Suprapubic skin (tissue), 4 donors: ENCODE measurements around the gene PARD3B. TPM values are rescaled to one million over a fixed set of nuclear protein-coding genes. Genes with fewer than 3 reads are reported as not detected.

Source experiments
- DNase-seq, 2 donors: peaks; one replicate each; pipeline ENCODE4 v3.0.0-alpha.2; 2019; ENCODE audit warnings: low spot score in 2 of 2
- H3K27ac ChIP-seq: fragments of 200-600 bp; sonication (generic); one replicate; pipeline ENCODE4 v1.5.1; 2019
- H3K27me3 ChIP-seq: fragments of 200-600 bp; sonication (generic); one replicate; pipeline ENCODE4 v1.5.1; 2019
- H3K36me3 ChIP-seq: fragments of 200-600 bp; sonication (generic); one replicate; pipeline ENCODE4 v1.5.1; 2019
- H3K4me1 ChIP-seq: fragments of 200-600 bp; sonication (generic); one replicate; pipeline ENCODE4 v1.5.1; 2019
- H3K4me3 ChIP-seq: fragments of 200-600 bp; sonication (generic); one replicate; pipeline ENCODE4 v1.5.1; 2019; ENCODE audit warnings: mild to moderate bottlenecking
- H3K9me3 ChIP-seq: fragments of 200-600 bp; sonication (generic); one replicate; pipeline ENCODE4 v1.5.1; 2019
- EP300 ChIP-seq: sonication (generic); formaldehyde crosslinking; IDR thresholded peaks from one replicate; pipeline ENCODE4 v1.6.1; 2017; ENCODE audit warnings: antibody characterized with exemption
- POLR2A ChIP-seq, 2 donors: fragments of 450-650 bp; IDR thresholded peaks; one replicate each; pipeline ENCODE4 v1.6.1; 2017; ENCODE audit warnings: antibody characterized with exemption in 2 of 2, mild to moderate bottlenecking in 2 of 2, moderate library complexity in 2 of 2
- POLR2AphosphoS5 ChIP-seq, 3 donors: sonication (generic); formaldehyde crosslinking; IDR thresholded peaks; one replicate each; pipeline ENCODE4 v1.6.1; 2017; ENCODE audit warnings: antibody characterized with exemption in 3 of 3
- WGBS: methylation state at CpG from one replicate; pipeline ENCODE4 v1.1.5; 2018; 5-methylcytosine and 5-hydroxymethylcytosine counted together
- total RNA-seq, 4 donors: library from RNA; depleted of rRNA; stranded (reverse); fragments of >200 nt; gene quantifications; one replicate each; pipeline ENCODE4 v1.1.0, GENCODE V29; 2016
- TF ChIP-seq, protein P1 (sequence below), 2 donors: fragments of 200-600 bp in 1 of 2; fragments of 450-650 bp in 1 of 2; sonication (generic) in 1 of 2; IDR thresholded peaks; one replicate each; pipeline ENCODE4 v1.5.1; 2016 to 2019; ENCODE audit warnings: antibody characterized with exemption in 2 of 2, mild to moderate bottlenecking in 1 of 2, moderate library complexity in 1 of 2

PARD3B gene
- total RNA-seq, 4 donors from 2014 or later, result 12.5 to 18.9 (median 15.5) TPM

- 76% methylated on average over 7 of the region's 7 CpGs for WGBS
- peaks cover 5% of the 10 kb centered on the region for H3K4me1 ChIP-seq
Measured at GRCh38 chr2:204628926-204629712, 83.8 kb downstream of the PARD3B start.

GRCh38 chr2:204632410-204632809 lies 87.1 kb downstream of the PARD3B start:
- Histone ChIP-seq H3K4me3 (no peak overlapping the region), H3K27me3 (no peaks in the 10 kb centered on the region), H3K4me1 (peaks cover 5% of the 10 kb centered on the region), H3K9me3 (no peaks in the 10 kb centered on the region), H3K27ac (no peak overlapping the region), H3K36me3 (no peaks in the 10 kb centered on the region)
- WGBS, result 97% methylated on average over 3 of the region's 3 CpGs
- DNase-seq, result no peak
- TF ChIP-seq EP300 (no peak), POLR2AphosphoS5 (IDR thresholded peaks at IDR 0.05) (no peak), POLR2A (IDR thresholded peaks at IDR 0.05) (no peak)
- TF ChIP-seq, protein P1, sequence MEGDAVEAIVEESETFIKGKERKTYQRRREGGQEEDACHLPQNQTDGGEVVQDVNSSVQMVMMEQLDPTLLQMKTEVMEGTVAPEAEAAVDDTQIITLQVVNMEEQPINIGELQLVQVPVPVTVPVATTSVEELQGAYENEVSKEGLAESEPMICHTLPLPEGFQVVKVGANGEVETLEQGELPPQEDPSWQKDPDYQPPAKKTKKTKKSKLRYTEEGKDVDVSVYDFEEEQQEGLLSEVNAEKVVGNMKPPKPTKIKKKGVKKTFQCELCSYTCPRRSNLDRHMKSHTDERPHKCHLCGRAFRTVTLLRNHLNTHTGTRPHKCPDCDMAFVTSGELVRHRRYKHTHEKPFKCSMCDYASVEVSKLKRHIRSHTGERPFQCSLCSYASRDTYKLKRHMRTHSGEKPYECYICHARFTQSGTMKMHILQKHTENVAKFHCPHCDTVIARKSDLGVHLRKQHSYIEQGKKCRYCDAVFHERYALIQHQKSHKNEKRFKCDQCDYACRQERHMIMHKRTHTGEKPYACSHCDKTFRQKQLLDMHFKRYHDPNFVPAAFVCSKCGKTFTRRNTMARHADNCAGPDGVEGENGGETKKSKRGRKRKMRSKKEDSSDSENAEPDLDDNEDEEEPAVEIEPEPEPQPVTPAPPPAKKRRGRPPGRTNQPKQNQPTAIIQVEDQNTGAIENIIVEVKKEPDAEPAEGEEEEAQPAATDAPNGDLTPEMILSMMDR (IDR thresholded peaks at IDR 0.05), result no peak

More at GRCh38 chr2:204628926-204629712, 83.8 kb downstream of the PARD3B start:
- no peaks in the 10 kb centered on the region for H3K36me3 ChIP-seq
- H3K27me3 ChIP-seq, result no peaks in the 10 kb centered on the region
- no peak for TF ChIP-seq EP300
- no peaks in the 10 kb centered on the region for H3K9me3 ChIP-seq
- H3K27ac ChIP-seq, result no peak overlapping the region
- no peak overlapping the region for H3K4me3 ChIP-seq
- DNase-seq, result no peak

DNA sequence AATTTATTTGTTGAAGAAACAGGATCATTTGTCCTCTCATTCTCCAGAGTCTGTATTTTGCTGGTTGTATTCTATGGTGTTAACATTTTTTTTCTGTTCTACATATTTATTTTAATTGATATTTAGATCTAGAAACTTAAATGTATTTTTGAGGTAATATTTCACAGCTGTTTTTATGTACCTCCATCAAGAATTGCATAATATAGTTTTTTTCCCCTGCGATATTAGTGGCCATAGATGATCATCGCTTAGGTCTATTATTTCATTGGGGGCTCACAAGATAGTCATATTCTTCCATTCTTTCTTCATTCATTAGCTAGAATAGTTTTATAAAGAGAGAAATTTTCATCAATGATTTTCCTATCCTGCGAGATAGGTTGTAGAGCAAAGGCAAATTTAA lies 89.3 kb downstream of the PARD3B start:
- Histone ChIP-seq H3K4me3 (no peak overlapping the region), H3K27ac (no peak overlapping the region), H3K27me3 (no peaks in the 10 kb centered on the region), H3K9me3 (no peaks in the 10 kb centered on the region), H3K36me3 (no peaks in the 10 kb centered on the region), H3K4me1 (no peaks in the 10 kb centered on the region)
- WGBS, result 95% methylated on average over 3 of the region's 3 CpGs
- DNase-seq, result no peak
- TF ChIP-seq, protein P1 (IDR thresholded peaks at IDR 0.05), result no peak
- TF ChIP-seq POLR2A (IDR thresholded peaks at IDR 0.05) (no peak), EP300 (no peak), POLR2AphosphoS5 (IDR thresholded peaks at IDR 0.05) (no peak)

- DNase-seq, result no peak
- Histone ChIP-seq H3K27me3 (no peaks in the 10 kb centered on the region), H3K36me3 (no peaks in the 10 kb centered on the region), H3K4me1 (no peaks in the 10 kb centered on the region), H3K9me3 (no peaks in the 10 kb centered on the region), H3K27ac (no peak overlapping the region), H3K4me3 (no peak overlapping the region)
- 60% methylated on average over 3 of the region's 3 CpGs for WGBS
- TF ChIP-seq POLR2AphosphoS5 (IDR thresholded peaks at IDR 0.05) (no peak), POLR2A (IDR thresholded peaks at IDR 0.05) (no peak), EP300 (no peak)
- TF ChIP-seq, protein P1 (IDR thresholded peaks at IDR 0.05), result no peak
Measured at GRCh38 chr2:204635478-204635877, 90.2 kb downstream of the PARD3B start.

DNA sequence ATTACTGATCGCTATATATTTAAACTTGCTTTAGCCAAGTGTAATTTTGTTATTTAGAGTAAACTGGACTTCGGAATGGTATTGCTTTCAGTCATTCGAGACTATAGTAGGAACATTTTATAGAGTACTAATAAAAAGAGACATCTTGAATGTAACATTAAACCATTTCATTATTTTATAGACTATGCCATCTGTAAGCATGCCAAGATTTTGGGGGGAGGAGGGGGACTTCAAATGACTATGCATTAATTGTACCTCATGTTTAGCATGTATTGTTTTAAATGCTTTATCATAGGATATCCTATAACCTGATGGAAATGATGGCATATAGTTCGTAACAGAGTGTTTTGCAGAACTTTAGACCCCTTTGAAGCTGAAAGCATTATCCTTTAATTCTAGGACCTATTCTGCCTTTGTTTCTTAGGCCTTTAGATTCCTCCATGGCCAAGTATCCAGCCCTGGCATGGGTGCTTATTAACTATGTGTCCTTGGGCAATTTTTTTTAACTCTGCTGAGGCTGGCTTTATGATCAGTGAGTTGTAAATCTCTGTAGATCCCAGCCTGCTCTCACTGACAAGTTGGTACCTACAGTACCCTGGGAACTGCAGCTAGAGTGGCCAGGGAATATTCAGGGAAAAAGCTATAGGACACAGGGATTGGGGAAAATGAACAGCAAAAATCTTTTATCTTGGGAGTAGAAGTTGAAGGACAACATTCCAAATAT lies 93.4 kb downstream of the PARD3B start:
- H3K4me3 ChIP-seq, result no peak overlapping the region
- no peaks in the 10 kb centered on the region for H3K36me3 ChIP-seq
- no peaks in the 10 kb centered on the region for H3K27me3 ChIP-seq
- H3K27ac ChIP-seq, result no peak overlapping the region
- TF ChIP-seq EP300, result no peak
- TF ChIP-seq, protein P1 (IDR thresholded peaks at IDR 0.05), result no peak
- no peak for TF ChIP-seq POLR2AphosphoS5 (IDR thresholded peaks at IDR 0.05)
- no peak for TF ChIP-seq POLR2A (IDR thresholded peaks at IDR 0.05)
- H3K4me1 ChIP-seq, result no peaks in the 10 kb centered on the region
- no peak for DNase-seq
- 89% methylated on average over 4 of the region's 4 CpGs for WGBS
- no peaks in the 10 kb centered on the region for H3K9me3 ChIP-seq
